Endometrial microvascular endothelial cells (primary cell): ENCODE measurements around the gene PPIH. TPM values are rescaled to one million over a fixed set of nuclear protein-coding genes. Genes with fewer than 3 reads are reported as not detected.
"Not testable (repeated sequence)": the region's sequence is repeated elsewhere in the genome, so short reads cannot be mapped to it uniquely, and the experiment has no call there.

ENCODE experiments used
- in situ Hi-C: cut with HindIII; loops from 2 replicates; pipeline ENCODE4 v1.10.0; 2017; ENCODE audit warnings: low sequenced_read_pairs, low pct_unique_long_range_greater_than_20kb; ENCODE audit errors: inconsistent ontology term
- total RNA-seq: library from RNA; depleted of rRNA; stranded (reverse); fragments of >200 nt; gene quantifications from one replicate; pipeline ENCODE4 v1.2.3, GENCODE V29; 2015; ENCODE audit errors: inconsistent ontology term

PPIH gene
- total RNA-seq, 1 donor from 2014 or later = 73.4 TPM

DNA sequence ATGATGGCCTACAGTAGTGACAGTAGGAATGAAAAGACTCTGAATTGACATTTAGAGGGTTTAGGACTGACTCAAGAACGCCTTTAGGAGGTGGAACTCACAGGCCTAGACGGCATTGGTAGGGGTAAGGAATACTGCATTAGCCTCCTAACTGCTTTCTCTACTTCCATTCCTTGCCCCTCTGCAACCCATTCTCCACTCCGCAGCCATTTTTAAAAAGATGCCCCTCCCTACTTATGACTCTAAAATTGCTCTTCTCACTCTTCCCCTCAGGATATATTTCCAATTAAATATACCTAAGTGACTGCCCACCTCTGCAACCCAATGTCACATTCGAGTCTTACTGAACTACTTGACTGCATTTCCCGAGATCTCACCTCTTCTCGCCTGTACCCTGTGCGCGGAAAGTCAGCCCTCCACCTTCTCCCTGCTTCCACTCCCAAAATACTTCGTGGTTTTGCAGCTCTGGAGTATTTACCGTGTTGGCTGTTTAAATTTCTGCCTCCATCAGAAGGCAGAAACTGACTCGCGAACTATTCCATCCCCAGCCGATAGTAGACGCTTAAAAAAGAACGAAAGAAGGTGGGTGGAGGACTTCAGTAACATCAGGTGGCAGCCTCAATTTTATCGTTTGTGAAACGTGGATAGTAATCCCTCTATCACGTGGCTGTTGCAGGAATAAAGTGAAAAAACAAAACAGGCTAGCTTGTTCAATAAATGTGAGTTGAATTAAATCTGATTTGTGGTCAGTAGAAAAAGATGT lies 22.9 kb downstream of the PPIH start:
- in situ Hi-C loops = no loop called here

DNA sequence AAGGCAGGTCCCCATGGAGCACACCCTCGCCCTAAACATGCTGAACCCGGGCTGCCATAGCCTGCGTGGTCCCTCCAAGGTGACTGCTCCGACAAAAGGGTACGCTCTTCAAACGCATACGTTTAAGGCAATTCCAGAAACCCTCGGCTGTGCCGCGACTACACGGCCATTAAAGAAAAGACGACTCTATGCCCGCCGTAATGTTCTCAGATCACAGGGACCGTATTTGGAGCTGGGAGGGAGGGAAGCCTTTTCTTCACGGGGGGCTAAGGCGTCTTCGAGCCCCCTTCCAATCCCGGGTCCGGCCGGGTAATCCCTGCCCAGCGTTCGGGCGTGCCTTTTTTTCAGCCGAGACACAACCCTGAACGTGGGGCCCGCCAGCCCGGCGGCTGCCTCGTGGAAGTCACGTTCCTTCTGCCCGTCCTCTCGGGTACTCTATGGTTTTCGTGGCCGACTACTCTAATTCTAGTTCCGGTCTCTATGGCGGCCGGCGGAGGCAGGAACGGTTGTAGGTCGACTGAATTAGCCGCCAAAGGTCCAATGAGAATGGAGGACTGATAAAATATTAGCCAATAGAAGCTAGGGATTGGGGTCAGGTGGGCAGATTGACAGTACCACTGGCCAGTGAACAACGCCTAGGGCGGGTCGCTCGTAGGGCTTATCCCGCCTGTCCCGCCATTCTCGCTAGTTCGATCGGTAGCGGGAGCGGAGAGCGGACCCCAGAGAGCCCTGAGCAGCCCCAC lies 23.7 kb downstream of the PPIH start, which contains the start of gene YBX1:
TSS of gene YBX1 (plus strand) at position 678 of the 743 bp plus-strand sequence. CDS start 148 bp downstream, outside the sequence.
- in situ Hi-C loops = no loop called here

DNA sequence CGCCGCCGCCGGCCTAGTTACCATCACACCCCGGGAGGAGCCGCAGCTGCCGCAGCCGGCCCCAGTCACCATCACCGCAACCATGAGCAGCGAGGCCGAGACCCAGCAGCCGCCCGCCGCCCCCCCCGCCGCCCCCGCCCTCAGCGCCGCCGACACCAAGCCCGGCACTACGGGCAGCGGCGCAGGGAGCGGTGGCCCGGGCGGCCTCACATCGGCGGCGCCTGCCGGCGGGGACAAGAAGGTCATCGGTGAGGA lies 24.2 kb downstream of the PPIH start:
- in situ Hi-C loops = not testable (repeated sequence)

DNA sequence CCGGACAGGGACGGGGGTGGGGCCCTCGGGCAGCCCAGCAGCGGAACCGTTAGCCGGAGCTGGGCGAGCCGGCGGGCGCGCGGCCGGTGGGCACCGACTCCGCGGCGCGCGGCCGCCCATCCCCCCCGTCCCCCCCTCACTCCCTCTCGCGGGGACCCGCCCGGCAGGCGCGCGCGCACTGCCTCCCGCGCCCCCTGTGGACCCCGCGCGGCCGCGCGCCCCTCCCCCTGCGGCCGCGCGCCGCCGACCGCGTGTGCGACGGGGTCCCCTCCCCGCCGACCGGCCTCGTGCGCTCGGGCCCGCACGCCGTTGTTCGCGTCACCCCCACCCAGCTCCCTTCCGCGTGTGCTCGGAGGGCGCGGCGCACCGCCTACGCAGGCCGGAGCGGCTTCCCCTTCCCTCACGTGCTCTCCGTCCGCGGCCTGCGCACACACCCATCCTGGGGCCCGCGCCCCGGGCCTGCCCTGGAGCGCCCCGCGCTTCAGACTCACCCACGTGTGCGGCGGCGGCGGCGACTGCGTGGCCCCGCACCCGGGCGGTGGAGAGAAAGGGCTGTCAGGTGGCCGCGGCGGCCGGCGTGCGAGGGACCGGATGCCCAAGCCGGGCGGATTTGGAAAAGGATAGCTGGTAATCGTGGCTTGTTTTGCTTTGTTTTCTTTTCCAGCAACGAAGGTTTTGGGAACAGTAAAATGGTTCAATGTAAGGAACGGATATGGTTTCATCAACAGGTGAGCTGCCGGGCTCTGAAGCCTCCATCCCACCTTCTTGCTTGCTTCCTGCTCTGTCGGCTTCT lies 24.7 kb downstream of the PPIH start:
- in situ Hi-C loops = no loop called here

DNA sequence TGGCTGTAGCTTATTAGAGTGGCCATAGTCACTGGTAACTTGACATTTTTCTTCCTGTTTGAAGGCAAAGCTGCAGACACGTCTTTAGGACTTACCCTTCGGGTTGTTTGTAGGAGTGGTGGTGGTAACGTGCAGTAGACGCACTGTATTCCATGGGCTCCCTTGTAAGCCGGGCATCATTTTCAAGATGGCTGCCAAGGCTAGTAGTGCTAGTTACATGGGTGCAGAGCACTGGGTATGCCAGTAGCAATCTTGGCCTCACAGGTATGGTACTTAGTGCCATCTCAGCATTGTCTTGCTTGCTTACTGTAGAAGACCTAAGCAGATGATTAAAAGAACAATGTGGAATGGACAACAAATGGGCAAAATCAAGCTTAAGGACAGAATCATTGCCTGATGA lies 25.9 kb downstream of the PPIH start:
- in situ Hi-C loops = no loop called here

DNA sequence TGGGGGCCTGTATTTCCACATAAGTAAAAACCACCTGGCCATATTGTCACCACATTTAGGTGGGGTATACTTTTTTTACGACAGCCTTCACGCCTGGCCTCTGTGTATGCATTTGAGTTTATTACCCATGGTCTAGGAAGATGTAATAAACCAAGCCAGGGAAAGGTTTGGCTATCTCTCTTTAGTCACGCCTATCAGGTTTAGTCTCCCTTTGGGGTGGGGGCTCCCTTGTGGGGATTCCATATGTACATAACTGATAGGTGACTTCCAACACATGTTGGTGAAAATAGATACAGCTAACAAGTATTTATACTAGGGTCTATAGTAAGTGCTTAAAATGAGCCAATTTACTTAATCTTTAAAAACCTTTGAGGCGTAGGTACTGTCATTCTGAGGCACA lies 28.2 kb downstream of the PPIH start:
- in situ Hi-C loops = no loop called here

DNA sequence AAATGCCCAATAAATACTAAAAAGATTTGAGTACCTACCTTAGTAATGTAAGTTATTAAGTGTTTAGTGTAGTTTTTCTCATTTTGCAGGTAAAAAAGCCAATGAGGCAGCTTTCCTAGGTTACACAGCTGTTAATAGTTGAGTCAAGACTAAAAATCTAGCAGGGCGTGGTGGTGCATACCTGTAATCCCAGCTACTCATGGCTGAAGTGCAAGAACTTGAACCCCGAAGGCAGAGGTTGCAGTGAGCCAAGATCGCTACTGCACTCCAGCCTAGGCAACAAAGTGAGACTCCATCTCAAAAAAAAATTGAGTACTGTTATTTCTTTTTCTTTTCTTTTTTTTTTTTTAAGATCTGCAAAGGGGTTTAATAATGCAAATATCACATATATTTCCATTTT lies 31.7 kb downstream of the PPIH start:
- in situ Hi-C loops = no loop called here

DNA sequence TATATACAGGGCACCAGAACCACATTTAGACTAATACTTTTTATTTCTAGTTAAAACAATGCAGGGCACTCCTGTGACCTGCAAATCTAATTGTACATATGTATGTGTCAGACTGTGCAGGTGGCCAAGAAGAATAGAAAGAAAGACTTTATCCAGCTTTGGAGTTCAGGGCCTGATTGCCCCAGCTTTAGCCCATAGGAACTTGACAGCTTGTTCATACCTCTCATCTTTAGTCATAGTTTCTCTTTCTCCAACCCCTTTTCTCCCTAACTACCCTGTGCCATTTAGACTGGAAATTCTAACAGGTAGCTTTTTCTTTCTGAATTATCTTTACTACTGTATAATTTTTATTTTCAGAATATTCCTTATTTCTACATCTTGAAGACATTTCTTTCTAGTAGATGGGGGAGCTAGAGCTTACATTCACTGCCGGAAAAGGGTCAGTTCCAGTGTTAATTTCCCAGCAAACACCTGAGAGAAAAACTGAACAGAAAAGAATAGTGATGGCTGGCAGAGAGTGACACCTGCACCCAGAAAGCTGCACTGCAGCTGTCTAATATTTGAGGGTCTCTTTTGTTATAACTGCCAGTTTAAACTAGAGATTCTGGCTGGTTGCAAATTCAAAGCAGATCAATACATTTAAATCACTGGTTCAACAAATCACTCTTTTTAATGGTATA lies 32.4 kb downstream of the PPIH start:
- in situ Hi-C loops = no loop called here

DNA sequence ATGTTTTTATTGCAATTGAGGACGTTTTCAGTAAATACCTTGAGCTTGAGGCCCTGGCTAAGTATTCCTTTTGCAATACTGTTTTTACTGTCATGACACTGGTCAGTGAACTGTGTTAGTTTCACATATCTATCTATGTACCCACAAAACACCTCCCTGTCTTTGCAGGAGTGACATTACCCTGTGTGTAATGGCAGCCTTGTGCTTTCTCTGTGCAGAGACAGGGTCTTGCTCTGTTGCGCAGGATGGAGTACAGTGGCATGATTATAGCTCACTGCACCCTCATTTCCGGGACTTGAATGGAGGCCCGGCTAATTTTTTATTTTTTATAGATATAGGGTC lies 32.9 kb downstream of the PPIH start:
- in situ Hi-C loops = no loop called here

DNA sequence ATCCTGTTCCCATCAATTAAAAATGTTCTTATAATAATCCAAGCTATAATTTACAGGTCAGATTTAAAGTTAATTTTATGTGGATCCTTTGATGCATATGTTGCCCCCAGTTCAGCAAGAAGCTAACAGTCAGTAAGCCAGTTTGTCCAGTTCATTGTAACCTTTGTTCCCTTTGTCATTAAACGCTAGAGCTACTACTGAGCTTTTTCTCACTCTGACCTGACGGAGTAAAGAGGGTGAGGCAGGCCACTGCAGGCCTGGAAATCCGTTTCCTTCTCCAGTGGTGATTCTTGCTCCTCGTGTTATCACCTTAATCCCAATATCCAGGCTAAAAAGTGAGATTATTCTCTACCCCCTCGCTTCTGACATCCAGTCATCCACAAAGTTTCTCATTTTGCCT lies 34.2 kb downstream of the PPIH start:
- in situ Hi-C loops = no loop called here

DNA sequence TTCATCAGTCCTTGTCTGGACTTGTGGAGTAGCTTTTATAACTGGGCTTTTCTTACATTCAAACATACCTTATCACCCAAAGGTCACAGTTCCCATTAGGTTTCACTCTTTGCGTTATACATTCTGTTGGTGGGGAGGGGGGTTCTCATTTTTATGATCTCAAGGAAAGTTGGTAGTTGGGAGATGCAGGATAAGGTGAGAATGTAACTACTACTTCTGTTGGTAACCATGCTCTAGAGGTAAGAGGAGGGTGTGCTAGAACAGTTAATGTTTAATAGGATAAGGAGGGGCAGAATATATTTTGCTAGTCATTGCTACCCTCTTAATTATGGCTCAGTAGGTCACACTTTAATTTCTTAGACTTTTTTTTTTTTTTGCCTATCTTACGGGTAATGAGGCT lies 34.7 kb downstream of the PPIH start:
- in situ Hi-C loops = no loop called here

DNA sequence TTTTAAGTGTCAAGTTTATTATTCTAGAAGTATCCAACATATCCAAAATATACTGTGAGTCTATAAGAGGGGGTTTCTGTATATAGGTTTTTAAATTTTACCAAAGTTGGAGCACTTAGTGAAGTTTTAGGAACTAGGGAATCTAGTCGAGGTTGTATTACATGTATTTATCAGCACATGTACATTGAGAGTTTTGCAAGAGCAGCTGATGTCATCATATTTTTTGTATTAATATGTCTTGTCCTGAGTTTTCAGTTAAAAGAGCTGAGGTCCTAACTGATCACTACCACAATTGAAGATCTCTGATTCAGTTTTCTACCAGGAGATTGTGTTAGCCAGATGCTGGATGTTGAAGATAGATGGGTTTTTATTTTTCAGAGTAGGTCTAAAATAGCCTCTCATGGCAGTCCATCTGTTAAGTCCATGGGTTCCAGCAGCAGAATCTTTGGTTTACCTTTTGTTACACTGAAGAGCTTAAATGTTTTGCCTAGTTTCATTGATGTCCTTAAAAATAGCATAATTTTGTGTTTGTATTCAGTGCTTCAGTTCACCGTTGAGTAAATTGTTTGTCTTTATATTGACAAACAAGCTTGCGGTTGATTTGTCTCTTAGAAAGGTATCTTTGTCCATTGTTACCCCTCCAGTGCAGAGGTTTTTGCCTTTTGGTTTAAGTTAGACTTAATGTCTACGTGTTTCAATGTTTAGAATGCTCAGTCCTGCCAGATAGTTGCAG lies 40.0 kb downstream of the PPIH start:
- in situ Hi-C loops = no loop called here

DNA sequence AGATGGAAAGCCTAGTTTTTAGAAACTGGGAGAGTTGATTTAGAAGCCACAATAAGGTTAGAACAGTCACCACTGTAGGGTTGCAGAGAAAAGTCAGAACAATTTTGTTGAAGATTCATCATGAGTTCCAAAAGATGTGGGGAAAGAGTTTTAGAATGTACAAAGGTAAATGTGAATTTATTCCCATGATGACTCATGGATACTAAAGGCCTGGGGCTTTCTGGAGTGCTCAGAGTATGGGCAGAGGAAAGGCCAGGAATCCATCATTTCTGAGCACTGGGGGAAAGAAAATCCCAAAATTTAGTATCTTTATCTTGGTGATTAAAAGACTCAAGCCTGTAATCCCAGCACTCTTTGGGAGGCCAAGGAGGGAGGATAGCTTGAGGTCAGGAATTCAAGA lies 41.8 kb downstream of the PPIH start:
- in situ Hi-C loops = no loop called here

DNA sequence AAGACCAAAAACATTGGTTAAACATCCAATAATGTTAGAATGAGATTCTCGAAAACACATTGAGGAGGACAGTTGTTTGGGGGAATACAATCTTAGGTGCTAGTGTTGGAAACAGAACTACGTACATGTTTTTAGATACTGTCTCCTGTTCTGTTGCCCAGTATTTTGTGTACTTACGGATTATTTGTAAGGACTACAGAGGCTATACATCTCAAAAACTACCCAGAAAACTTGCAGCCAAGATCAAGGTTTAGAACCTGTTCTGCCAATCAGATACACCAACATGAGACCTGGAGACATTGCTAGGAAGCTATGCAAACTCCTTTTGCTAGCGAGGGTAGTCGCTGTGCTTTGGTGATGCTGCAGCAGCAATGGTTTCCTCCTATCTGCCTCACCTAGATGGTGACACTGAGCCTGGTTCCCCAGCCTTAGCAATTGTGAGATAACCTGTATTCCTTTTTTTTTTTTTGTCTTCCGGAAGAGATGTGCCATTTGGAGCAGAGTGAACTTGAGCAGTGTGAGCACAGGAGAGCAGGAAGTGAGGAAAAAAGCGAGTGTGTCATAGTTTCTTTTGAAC lies 45.8 kb downstream of the PPIH start:
- in situ Hi-C loops = no loop called here

DNA sequence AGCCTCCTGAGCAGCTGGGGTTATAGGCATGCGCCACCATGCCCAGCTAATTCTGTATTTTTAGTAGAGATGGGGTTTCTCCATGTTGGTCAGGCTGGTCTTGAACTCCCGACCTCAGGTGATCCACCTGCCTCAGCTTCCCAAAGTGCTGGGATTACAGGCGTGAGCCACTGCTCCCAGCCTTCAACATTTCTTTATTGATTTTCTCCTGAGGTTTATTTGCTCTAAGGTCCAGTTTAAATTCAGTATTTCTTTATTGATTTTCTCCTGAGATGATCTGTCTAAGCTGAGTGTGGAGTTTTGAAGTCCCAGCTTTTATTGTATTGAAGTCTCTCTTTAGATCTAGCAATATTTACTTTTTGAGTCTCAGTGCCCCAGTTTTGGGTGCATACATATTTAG lies 54.6 kb downstream of the PPIH start:
- in situ Hi-C loops = not testable (repeated sequence)

DNA sequence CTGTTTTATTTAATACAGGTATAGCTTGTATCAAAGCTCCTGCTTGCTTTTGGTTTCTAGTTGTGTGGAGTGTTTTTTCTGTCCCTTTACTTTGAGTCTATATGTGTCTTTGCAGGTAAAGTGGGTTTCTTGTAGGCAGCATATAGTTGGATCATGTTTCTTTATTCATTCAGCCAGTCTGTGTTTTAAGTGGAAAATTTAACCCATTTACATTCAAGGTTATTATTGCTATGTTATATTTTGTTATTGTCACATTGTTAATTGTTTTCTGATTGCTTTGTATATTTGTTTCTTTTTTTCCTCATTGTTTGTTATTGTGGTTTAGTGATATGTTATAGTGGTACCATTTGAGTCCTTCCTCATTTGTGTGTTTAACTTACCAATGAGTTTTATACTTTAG lies 55.1 kb downstream of the PPIH start:
- in situ Hi-C loops = no loop called here

DNA sequence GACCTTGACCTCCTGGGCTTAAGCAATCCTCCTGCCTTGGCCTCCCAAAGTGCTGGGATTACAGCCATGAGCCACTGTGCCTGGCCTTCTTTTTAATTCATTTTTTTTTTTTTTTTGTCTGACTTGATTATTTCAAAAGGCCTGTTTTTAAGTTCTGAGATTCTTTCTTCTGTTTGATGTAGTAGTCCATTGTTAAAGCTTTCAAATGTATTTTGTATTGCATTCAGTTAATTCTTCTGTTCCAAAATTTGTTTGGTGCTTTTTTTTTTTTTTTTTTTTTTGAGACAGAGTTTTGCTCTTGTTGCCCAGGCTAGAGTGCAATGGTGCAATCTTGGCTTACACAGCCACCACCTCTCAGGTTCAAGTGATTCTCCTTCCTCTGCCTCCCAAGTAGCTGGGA lies 56.2 kb downstream of the PPIH start:
- in situ Hi-C loops = not testable (repeated sequence)

DNA sequence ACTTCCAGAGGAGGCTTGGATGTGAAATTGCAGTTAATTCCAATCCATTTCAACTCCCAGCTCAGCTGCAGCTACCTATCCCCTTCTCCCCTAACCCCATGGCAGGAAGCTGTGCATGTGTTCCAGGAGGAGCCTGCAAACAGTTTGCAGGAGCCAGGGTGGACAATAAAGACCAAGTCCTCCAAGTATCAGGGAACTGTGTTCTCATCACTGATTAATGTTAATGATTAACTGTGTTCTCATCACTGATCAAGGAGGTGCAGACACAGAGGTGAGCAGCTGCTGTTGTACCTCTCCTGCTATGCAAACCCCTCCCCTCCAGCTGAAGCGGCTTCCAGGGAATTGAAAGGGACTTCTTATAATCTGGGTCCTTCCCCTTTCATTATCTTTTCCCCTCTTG lies 62.6 kb downstream of the PPIH start:
- in situ Hi-C loops = no loop called here

DNA sequence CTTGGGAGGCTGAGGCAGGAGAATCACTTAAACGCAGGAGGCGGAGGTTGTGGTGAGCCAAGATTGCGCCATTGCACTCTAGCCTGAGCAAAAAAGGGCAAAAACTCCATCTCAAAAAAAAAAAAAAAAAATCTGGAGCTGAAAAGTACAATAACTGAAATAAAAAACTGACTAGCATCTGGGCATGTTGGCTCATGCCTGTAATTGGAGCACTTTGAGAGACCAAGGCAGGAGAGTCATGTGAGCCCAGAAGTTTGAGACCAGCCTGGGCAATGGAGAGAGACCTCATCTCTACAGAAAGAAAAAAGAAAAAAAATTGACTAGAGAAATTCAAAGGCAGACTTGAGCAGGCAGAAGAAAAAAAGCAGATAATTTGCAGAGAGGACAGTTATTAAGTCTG lies 63.7 kb downstream of the PPIH start:
- in situ Hi-C loops = no loop called here
